ENCODE measurements around the gene ENOX2.
"Not testable (repeated sequence)": the region's sequence is repeated elsewhere in the genome, so short reads cannot be mapped to it uniquely, and the experiment has no call there.

Gene ENOX2

DNA sequence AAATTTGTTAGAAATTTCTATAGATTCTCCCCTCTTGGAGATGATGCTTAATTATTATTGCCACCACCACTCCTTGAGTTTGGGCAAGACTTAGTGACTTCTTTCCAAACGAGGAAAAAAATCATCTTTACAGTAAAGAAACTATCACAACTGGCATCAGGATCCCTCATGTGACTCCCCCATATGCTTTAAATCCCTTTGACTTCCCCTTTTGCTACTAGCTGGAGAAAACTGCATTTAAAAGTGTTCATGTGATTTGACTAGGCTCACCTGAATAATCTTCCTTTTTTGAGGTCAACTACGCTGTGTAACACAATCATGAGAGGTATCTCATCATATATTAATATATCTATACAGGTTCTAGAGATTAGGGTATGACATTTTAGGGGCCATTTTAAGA, 30.3 kb upstream of the ENOX2 start:
- POLR2A ChIA-PET: no interaction called here
- TF ChIP-seq FOXM1 (IDR thresholded peaks at IDR 0.05; ENCODE audit: borderline replicate concordance) (no peak), BHLHE40 (IDR thresholded peaks at IDR 0.05; ENCODE audit: borderline replicate concordance) (no peak), SUZ12 (IDR thresholded peaks at IDR 0.05) (no peak), FOXA1 (IDR thresholded peaks at IDR 0.05) (no peak), ARNT (IDR thresholded peaks at IDR 0.05) (no peak), FOXK2 (IDR thresholded peaks at IDR 0.05) (no peak), L3MBTL2 (conservative IDR thresholded peaks at IDR 0.05) (no peak), ZNF384 (IDR thresholded peaks at IDR 0.05) (no peak), LEF1 (IDR thresholded peaks at IDR 0.05; ENCODE audit: borderline replicate concordance) (no peak), HDGF (IDR thresholded peaks at IDR 0.05; ENCODE audit: borderline replicate concordance) (no peak), ELF4 (IDR thresholded peaks at IDR 0.05) (no peak), PKNOX1 (IDR thresholded peaks at IDR 0.05) (no peak), SP1 (IDR thresholded peaks at IDR 0.05) (no peak), CTBP1 (IDR thresholded peaks at IDR 0.05; ENCODE audit: borderline replicate concordance) (no peak), TARDBP (IDR thresholded peaks at IDR 0.05) (no peak), NFRKB (IDR thresholded peaks at IDR 0.05) (no peak)
- no peak for DNase-seq (ENCODE audit: extremely low spot score)
- CTCF ChIA-PET: no interaction called here

DNA sequence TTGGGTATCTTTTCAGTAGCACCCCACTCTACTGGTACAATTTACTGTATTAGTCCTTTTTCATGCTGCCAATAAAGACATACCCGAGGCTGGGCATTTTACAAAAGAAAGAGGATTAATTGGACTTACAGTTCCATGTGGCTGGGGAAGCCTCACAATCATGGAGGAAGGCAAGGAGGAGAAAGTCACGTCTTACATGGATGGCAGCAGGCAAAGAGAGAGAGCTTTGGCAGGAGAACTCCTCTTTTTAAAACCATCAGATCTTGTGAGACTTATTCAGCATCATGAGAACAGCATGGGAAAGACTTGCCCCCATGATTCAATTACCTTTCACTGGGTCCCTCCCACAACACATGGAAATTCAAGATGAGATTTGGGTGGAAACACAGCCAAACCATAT, 17.4 kb upstream of the ENOX2 start:
- POLR2A ChIA-PET, CTCF ChIA-PET: not testable (repeated sequence)

GRCh38 chrX:130919676-130920075, 16.7 kb upstream of the ENOX2 start:
- CTCF ChIA-PET: interaction anchor here (1.2 kb wide), 1 partner anchor 380 kb away, joined by 3 read pairs; no protein-coding TSS in a partner anchor
- POLR2A ChIA-PET; DNase-seq (ENCODE audit: extremely low spot score): not testable (repeated sequence)

More for the DNA sequence above, 17.4 kb upstream of the ENOX2 start:
- DNase-seq (ENCODE audit: extremely low spot score): not testable (repeated sequence)

- POLR2A ChIA-PET; DNase-seq (ENCODE audit: extremely low spot score): not testable (repeated sequence)
- CTCF ChIA-PET: interaction anchor here (0.6 to 1.2 kb wide), 2 partner anchors 378 to 839 kb away, joined by 3 read pairs; no protein-coding TSS in a partner anchor
Observed at GRCh38 chrX:130918498-130918897, 15.5 kb upstream of the ENOX2 start.

DNA sequence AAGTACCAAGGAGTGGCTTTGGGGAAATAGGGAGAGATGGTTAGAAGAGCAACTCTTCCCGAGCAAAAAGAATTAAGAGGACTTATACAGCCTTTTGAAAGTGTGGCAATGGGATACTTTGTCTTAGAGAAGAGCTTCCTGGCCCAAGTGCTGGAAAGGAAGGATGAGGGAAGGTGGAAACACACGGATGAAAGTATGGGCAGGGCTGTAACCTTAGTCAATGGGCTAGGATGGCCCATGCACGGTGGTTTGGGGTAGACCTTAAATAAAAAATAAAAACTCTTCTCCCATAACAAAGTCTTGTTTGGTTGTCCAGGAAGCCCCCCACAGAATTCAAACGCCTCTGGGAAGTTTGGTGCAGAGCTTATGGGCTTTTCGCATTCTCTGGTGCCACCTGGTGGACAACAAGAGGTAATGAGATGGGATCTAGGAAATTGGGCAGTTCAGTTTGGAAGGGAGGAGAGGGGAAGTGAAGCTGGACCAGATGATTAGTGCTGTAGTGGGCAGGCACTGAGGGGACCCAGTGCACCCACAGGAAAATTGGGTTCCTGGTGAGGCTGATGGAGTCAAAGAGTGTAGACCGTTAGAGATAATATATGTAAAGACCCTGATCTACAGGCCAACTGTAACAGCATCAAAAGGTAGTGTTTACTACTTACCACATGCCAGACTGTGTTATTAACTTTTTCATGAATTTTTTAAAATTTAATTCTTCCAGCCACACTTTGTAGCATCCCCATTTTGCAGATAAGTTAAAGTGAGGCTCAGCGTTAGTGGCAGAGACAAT, 13.8 kb upstream of the ENOX2 start:
- POLR2A ChIA-PET: interaction anchor here (0.6 kb wide), 1 partner anchor 336 kb away, joined by 3 read pairs; no protein-coding TSS in a partner anchor
- peak; percentile 79 for DNase-seq (ENCODE audit: extremely low spot score)
- CTCF ChIA-PET: interaction anchor here (0.5 to 3.6 kb wide), 17 partner anchors 9 to 1309 kb away, joined by 3 to 21 read pairs (median 5); partner anchors contain the start of gene ENOX2
- TF ChIP-seq L3MBTL2 (conservative IDR thresholded peaks at IDR 0.05): no peak
- no peak for TF ChIP-seq BHLHE40 (IDR thresholded peaks at IDR 0.05; ENCODE audit: borderline replicate concordance)
- no peak for TF ChIP-seq SUZ12 (IDR thresholded peaks at IDR 0.05)
- no peak for TF ChIP-seq FOXM1 (IDR thresholded peaks at IDR 0.05; ENCODE audit: borderline replicate concordance)
- no peak for TF ChIP-seq LEF1 (IDR thresholded peaks at IDR 0.05; ENCODE audit: borderline replicate concordance)
- no peak for TF ChIP-seq ZNF384 (IDR thresholded peaks at IDR 0.05)
- no peak for TF ChIP-seq HDGF (IDR thresholded peaks at IDR 0.05; ENCODE audit: borderline replicate concordance)
- no peak for TF ChIP-seq NFRKB (IDR thresholded peaks at IDR 0.05)
- TF ChIP-seq PKNOX1 (IDR thresholded peaks at IDR 0.05): no peak
- TF ChIP-seq FOXK2 (IDR thresholded peaks at IDR 0.05): no peak
- no peak for TF ChIP-seq CTBP1 (IDR thresholded peaks at IDR 0.05; ENCODE audit: borderline replicate concordance)
- TF ChIP-seq FOXA1 (IDR thresholded peaks at IDR 0.05): no peak
- no peak for TF ChIP-seq SP1 (IDR thresholded peaks at IDR 0.05)
- no peak for TF ChIP-seq TARDBP (IDR thresholded peaks at IDR 0.05)
- TF ChIP-seq ARNT (IDR thresholded peaks at IDR 0.05): no peak
- TF ChIP-seq ELF4 (IDR thresholded peaks at IDR 0.05): no peak

- POLR2A ChIA-PET: no interaction called here
- DNase-seq (ENCODE audit: extremely low spot score): no peak
- TF ChIP-seq FOXA1 (IDR thresholded peaks at IDR 0.05) (no peak), ELF4 (IDR thresholded peaks at IDR 0.05) (no peak), SP1 (IDR thresholded peaks at IDR 0.05) (no peak), TARDBP (IDR thresholded peaks at IDR 0.05) (no peak), HDGF (IDR thresholded peaks at IDR 0.05; ENCODE audit: borderline replicate concordance) (no peak), CTBP1 (IDR thresholded peaks at IDR 0.05; ENCODE audit: borderline replicate concordance) (no peak), SUZ12 (IDR thresholded peaks at IDR 0.05) (no peak), FOXK2 (IDR thresholded peaks at IDR 0.05) (no peak), ARNT (IDR thresholded peaks at IDR 0.05) (no peak), PKNOX1 (IDR thresholded peaks at IDR 0.05) (no peak), FOXM1 (IDR thresholded peaks at IDR 0.05; ENCODE audit: borderline replicate concordance) (no peak), L3MBTL2 (conservative IDR thresholded peaks at IDR 0.05) (no peak), NFRKB (IDR thresholded peaks at IDR 0.05) (no peak), BHLHE40 (IDR thresholded peaks at IDR 0.05; ENCODE audit: borderline replicate concordance) (no peak), LEF1 (IDR thresholded peaks at IDR 0.05; ENCODE audit: borderline replicate concordance) (no peak), ZNF384 (IDR thresholded peaks at IDR 0.05) (no peak)
- CTCF ChIA-PET: interaction anchor here (0.8 to 3.6 kb wide), 3 partner anchors 340 to 522 kb away, joined by 3 to 21 read pairs (median 6); no protein-coding TSS in a partner anchor
Observed at GRCh38 chrX:130915302-130915701, 12.3 kb upstream of the ENOX2 start.

Data from HEK293T (cell line).